ENCODE results near the gene HACE1. TPM values are rescaled to one million over a fixed set of nuclear protein-coding genes. Genes with fewer than 3 reads are reported as not detected.
"Not testable (repeated sequence)": the region's sequence is repeated elsewhere in the genome, so short reads cannot be mapped to it uniquely, and the experiment has no call there.

HACE1 gene
- total RNA-seq, 2 experiments from 2014 or later, result 21.6 to 22.4 TPM

DNA sequence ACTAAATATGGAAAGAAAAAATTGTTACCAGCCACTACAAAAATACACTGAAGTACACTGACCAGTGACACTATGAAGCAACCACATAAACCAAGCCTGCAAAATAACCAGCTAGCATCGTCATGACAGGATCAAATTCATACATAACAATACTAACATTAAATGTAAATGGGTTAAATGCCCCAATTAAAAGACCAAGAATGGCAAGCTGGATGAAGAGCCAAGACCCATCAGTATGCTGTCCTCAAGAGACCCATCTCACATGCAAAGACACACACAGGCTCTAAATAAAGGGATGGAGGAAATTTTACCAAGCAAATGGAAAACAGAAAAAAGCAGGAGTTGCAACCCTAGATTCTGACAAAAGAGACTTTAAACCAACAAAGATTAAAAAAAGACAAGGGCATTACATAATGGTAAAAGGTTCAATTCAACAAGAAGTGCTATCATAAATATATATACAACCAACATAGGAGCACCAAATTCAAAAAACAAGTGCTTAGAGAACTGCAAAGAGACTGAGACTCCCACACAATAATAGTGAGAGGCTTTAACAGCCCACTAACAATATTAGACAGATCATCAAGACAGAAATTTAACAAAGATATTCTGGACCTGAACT, 104.8 kb downstream of the HACE1 start:
- H3K9me3 Mint-ChIP-seq, result peaks cover 26% of the 10 kb centered on the region
- no peak overlapping the region for H3K4me3 Mint-ChIP-seq
- no peak for DNase-seq
- CTCF ChIA-PET, result interaction anchor here (0.6 kb wide), 1 partner anchor 700 kb away, joined by 3 read pairs; no protein-coding TSS in a partner anchor
- no peaks in the 10 kb centered on the region for H3K4me1 Mint-ChIP-seq
- no peak overlapping the region for H3K27ac Mint-ChIP-seq
- no peaks in the 10 kb centered on the region for H3K27me3 Mint-ChIP-seq
- POLR2A ChIA-PET, result interaction anchor here (0.6 kb wide), 1 partner anchor 150 kb away, joined by 4 read pairs; no protein-coding TSS in a partner anchor
- peaks cover 63% of the 10 kb centered on the region for H3K36me3 Mint-ChIP-seq (ENCODE audit: low read depth)

DNA sequence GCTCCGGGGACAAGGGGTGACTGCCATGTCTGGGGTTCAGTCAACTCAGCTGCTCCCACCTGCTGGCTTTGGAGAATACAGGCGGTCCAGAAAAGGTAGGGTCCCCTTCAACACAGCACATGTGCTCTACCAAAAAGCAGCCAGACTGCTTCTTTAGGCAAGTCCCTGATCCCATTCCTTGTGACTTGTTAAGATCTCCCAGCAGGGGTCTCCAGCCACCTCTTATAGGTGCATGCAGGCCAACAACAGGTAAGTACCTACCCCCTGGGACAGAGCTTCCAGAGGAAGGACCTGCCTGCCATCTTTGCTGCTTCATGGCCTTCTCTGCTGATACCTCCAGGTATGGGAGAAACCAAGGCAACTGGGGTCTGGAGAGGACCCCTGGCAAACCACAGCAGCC, 106.5 kb downstream of the HACE1 start:
- no peak for DNase-seq
- ChIA-PET POLR2A (no interaction called here), CTCF (no interaction called here)
- no peaks in the 10 kb centered on the region for H3K27me3 Mint-ChIP-seq
- H3K27ac Mint-ChIP-seq, result no peak overlapping the region
- H3K9me3 Mint-ChIP-seq, result peaks cover 23% of the 10 kb centered on the region
- no peaks in the 10 kb centered on the region for H3K4me1 Mint-ChIP-seq
- H3K36me3 Mint-ChIP-seq (ENCODE audit: low read depth), result peaks cover 47% of the 10 kb centered on the region
- no peak overlapping the region for H3K4me3 Mint-ChIP-seq

DNA sequence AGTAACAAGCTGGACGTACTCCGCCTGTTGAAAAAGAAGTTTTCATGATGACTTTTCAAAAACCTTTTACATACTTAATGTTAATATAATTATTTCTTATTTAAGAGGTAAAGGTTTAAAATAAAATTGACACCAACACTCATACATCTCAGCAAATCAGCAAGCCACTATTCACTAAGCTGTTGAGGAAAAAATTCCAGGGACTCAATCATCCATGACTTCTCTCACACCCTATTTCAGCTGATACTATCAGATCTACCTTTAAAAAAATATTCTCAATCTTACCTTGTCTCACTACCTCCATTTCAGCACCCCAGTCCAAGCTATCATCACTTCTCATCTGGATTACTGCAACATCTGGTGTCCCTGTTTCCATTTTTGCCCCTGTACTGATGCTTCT, 109.3 kb downstream of the HACE1 start:
- DNase-seq, result no peak
- CTCF ChIA-PET, result no interaction called here
- Mint-ChIP-seq H3K4me1 (no peaks in the 10 kb centered on the region), H3K9me3 (peaks cover 12% of the 10 kb centered on the region), H3K27ac (no peak overlapping the region), H3K4me3 (no peak overlapping the region), H3K27me3 (no peaks in the 10 kb centered on the region), H3K36me3 (ENCODE audit: low read depth) (peaks cover 22% of the 10 kb centered on the region)
- POLR2A ChIA-PET, result no interaction called here

DNA sequence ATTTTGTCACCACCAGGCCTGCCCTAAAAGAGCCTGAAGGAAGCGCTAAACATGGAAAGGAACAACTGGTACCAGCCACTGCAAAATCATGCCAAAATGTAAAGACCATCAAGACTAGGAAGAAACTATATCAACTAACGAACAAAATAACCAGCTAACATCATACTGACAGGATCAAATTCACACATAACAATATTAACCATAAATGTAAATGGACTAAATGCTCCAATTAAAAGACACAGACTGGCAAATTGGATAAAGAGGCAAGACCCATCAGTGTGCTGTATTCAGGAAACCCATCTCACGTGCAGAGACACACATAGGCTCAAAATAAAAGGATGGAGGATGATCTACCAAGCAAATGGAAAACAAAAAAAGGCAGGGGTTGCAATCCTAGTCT, 120.6 kb downstream of the HACE1 start:
- DNase-seq; H3K36me3 Mint-ChIP-seq (ENCODE audit: low read depth); CTCF ChIA-PET; POLR2A ChIA-PET; H3K4me3 Mint-ChIP-seq; H3K27ac Mint-ChIP-seq; H3K4me1 Mint-ChIP-seq; H3K9me3 Mint-ChIP-seq; H3K27me3 Mint-ChIP-seq: not testable (repeated sequence)

DNA sequence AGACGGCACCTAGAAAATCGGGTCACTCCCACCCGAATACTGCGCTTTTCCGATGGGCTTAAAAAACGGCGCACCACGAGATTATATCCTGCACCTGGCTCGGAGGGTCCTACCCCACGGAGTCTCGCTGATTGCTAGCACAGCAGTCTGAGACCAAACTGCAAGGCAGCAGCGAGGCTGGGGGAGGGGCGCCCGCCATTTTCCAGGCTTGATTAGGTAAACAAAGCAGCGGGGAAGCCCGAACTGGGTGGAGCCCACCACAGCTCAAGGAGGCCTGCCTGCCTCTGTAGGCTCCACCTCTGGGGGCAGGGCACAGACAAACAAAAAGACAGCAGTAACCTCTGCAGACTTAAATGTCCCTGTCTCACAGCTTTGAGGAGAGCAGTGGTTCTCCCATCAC, 122.2 kb downstream of the HACE1 start:
- POLR2A ChIA-PET; DNase-seq; H3K4me3 Mint-ChIP-seq; H3K4me1 Mint-ChIP-seq; H3K36me3 Mint-ChIP-seq (ENCODE audit: low read depth); H3K27ac Mint-ChIP-seq; H3K9me3 Mint-ChIP-seq; H3K27me3 Mint-ChIP-seq; CTCF ChIA-PET: not testable (repeated sequence)

DNA sequence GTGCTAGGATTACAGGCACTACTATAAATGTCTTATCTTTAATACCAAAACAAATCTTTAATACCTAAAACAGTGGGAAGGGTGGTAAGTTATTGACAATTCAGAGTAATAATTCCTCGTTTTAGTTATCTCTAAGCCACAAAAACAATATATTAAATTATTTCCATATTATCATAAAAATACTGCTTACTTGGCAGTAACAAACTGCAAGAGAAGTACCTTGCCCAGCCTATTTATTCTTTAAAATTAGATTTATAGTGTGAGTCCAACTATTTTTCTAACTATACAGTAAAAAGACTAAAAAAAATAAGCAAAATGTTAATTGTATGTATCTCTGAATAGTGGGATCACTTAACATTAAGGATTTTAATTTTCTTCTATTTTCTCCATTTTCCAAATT, 123.2 kb downstream of the HACE1 start:
- POLR2A ChIA-PET, result no interaction called here
- Mint-ChIP-seq H3K27ac (no peak overlapping the region), H3K4me3 (no peak overlapping the region), H3K36me3 (ENCODE audit: low read depth) (peaks cover 11% of the 10 kb centered on the region), H3K4me1 (no peaks in the 10 kb centered on the region), H3K9me3 (no peaks in the 10 kb centered on the region), H3K27me3 (no peaks in the 10 kb centered on the region)
- CTCF ChIA-PET, result no interaction called here
- DNase-seq, result no peak

DNA sequence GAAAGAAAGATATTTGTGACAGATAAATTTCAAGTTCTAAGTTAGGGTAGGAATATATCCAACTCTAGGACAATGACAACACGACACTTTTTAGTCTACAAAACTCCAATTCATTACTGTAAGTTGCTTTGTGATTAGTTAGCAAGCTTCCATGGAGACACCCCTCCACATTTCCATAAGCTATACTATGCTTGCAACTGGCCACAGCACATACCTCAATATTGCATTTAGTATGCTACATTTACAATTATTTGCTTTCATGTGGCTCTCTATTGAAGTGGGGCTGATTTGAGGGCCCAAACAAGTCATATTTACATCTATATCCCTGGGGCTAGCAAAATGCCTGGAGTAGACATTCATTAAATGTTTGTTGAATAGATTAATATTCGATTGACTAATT, 129.3 kb downstream of the HACE1 start:
- H3K27me3 Mint-ChIP-seq, result no peaks in the 10 kb centered on the region
- no peak overlapping the region for H3K4me3 Mint-ChIP-seq
- H3K27ac Mint-ChIP-seq, result no peak overlapping the region
- no peak for DNase-seq
- H3K4me1 Mint-ChIP-seq, result no peaks in the 10 kb centered on the region
- ChIA-PET CTCF (no interaction called here), POLR2A (no interaction called here)
- H3K36me3 Mint-ChIP-seq (ENCODE audit: low read depth), result peaks cover 7% of the 10 kb centered on the region
- no peaks in the 10 kb centered on the region for H3K9me3 Mint-ChIP-seq

DNA sequence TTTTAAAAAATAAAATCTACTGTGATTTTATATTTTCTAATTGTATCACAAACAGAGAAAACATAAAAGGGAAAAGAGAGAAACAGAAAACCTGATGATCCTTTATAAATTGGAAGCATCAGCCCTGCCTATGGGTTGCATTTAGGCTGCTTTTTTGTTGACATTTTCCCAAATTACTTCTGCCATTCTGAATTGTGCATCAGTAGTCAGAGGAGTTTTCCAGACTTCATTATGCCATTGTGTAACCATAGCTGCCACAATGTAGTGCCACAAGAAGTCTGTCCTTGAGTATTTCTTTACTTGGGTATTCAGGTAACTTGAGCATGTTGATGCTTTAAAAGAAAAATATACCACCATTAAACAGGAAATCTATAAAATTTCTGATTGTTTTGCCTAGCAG, 130.3 kb downstream of the HACE1 start:
- H3K36me3 Mint-ChIP-seq (ENCODE audit: low read depth), result peaks cover 7% of the 10 kb centered on the region
- ChIA-PET CTCF (no interaction called here), POLR2A (no interaction called here)
- H3K27ac Mint-ChIP-seq, result no peak overlapping the region
- H3K9me3 Mint-ChIP-seq, result no peaks in the 10 kb centered on the region
- no peak overlapping the region for H3K4me3 Mint-ChIP-seq
- H3K27me3 Mint-ChIP-seq, result no peaks in the 10 kb centered on the region
- H3K4me1 Mint-ChIP-seq, result no peaks in the 10 kb centered on the region
- no peak for DNase-seq

DNA sequence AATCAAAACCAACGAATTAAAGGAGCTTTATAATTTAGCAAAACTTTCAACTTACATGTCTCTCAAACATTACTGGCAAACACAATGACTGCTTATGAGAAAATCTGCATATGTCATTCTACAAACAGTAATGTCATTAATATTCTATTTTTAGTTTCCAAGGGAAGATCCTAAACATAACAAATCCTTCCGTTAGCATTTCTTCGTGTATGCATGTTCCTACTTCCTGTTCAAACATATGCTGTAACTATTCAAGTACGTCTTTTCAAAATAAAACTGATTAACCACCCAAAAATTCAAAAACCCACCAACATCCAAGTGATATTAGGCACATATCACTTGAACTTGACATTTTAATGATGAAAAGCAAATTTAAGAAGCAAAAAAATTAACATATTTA, 131.3 kb downstream of the HACE1 start:
- Mint-ChIP-seq H3K4me3 (no peak overlapping the region), H3K36me3 (ENCODE audit: low read depth) (peaks cover 7% of the 10 kb centered on the region), H3K27me3 (no peaks in the 10 kb centered on the region), H3K9me3 (no peaks in the 10 kb centered on the region), H3K4me1 (no peaks in the 10 kb centered on the region), H3K27ac (no peak overlapping the region)
- no peak for DNase-seq
- ChIA-PET POLR2A (no interaction called here), CTCF (no interaction called here)

DNA sequence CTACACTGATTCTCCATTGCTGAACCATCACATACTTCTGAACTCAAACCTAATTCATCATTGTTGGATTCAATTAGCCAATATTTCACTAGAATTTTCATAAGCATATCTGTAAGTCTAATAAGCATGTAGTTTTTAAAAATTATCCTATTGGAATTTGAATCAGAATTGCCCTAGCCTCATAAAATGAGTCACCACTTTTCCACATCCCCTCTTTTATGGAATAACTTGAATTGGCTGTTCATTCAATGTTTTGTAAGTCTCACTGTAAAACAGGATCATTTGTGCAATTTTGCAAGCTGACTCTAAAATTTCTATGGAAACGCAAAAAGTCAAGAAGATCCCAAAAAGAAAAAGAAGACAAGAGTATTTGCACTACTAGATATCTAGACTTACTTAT, 141.0 kb downstream of the HACE1 start:
- no peak overlapping the region for H3K4me3 Mint-ChIP-seq
- no peak overlapping the region for H3K27ac Mint-ChIP-seq
- no peak for DNase-seq
- no peaks in the 10 kb centered on the region for H3K9me3 Mint-ChIP-seq
- H3K27me3 Mint-ChIP-seq, result no peaks in the 10 kb centered on the region
- POLR2A ChIA-PET, result no interaction called here
- H3K4me1 Mint-ChIP-seq, result no peaks in the 10 kb centered on the region
- H3K36me3 Mint-ChIP-seq (ENCODE audit: low read depth), result no peaks in the 10 kb centered on the region
- CTCF ChIA-PET, result no interaction called here

DNA sequence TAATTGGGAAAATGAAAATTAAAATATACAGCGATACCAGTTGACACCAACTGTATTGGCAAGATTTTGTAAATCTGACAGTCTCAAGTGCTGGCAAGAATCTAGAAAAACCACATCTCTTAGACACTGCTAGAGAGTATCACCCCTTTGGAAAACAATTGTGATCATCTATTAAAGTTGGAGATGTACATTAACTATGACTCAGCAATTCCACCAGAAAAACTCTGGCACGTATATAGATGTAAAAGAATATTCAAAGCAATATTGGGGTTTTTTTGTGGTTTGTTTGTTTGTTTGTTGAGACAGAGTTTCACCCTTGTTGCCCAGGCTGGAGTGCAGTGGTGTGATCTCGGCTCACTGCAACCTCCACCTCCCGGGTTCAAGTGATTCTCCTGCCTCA, 142.9 kb downstream of the HACE1 start:
- H3K4me3 Mint-ChIP-seq, result no peak overlapping the region
- POLR2A ChIA-PET, result no interaction called here
- H3K27ac Mint-ChIP-seq, result no peak overlapping the region
- H3K36me3 Mint-ChIP-seq (ENCODE audit: low read depth), result no peaks in the 10 kb centered on the region
- CTCF ChIA-PET, result no interaction called here
- H3K9me3 Mint-ChIP-seq, result no peaks in the 10 kb centered on the region
- no peaks in the 10 kb centered on the region for H3K27me3 Mint-ChIP-seq
- no peak for DNase-seq
- no peaks in the 10 kb centered on the region for H3K4me1 Mint-ChIP-seq

DNA sequence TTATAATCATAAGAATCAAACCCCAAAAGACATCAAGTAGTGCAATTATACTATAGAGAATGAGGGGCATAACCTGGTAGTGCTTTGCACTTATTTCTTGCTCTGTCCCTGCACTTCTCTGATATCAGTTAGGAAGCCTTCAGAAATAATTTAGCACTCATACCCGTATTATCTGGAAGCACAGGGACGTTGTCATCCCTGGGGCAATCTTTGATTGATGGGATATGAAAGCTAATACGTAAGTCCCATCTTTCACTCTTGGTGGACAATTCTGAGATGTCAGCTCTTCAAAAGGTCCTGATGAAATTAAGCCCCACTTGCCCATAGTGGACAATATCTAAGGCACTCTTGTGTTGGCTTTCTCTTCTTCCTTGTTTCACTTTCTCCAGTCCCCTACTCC, 144.9 kb downstream of the HACE1 start:
- ChIA-PET CTCF (no interaction called here), POLR2A (no interaction called here)
- Mint-ChIP-seq H3K27me3 (no peaks in the 10 kb centered on the region), H3K27ac (no peak overlapping the region), H3K4me3 (no peak overlapping the region), H3K4me1 (no peaks in the 10 kb centered on the region), H3K9me3 (no peaks in the 10 kb centered on the region), H3K36me3 (ENCODE audit: low read depth) (no peaks in the 10 kb centered on the region)
- no peak for DNase-seq

DNA sequence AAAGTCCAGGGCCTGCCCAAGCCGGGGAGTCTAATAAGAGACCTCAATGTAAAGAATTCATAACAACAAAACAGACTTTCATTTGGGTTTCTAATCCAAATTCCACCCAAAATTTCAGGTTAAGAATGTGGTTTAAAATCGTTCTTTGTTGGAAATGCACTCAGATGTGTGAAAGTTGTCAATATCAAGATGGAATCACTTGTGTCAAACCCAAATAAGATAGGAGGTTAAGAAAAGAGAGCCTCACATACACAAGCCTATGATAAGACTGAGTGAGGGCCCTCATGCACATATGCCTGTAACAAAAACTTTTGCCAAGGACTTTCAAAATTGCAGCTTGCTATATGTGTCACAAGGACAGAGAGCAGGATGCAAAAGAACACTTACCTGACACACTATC, 145.7 kb downstream of the HACE1 start:
- Mint-ChIP-seq H3K9me3 (peaks cover 5% of the 10 kb centered on the region), H3K4me3 (no peak overlapping the region), H3K36me3 (ENCODE audit: low read depth) (no peaks in the 10 kb centered on the region), H3K4me1 (no peaks in the 10 kb centered on the region), H3K27me3 (no peaks in the 10 kb centered on the region), H3K27ac (no peak overlapping the region)
- DNase-seq, result no peak
- ChIA-PET POLR2A (no interaction called here), CTCF (no interaction called here)

DNA sequence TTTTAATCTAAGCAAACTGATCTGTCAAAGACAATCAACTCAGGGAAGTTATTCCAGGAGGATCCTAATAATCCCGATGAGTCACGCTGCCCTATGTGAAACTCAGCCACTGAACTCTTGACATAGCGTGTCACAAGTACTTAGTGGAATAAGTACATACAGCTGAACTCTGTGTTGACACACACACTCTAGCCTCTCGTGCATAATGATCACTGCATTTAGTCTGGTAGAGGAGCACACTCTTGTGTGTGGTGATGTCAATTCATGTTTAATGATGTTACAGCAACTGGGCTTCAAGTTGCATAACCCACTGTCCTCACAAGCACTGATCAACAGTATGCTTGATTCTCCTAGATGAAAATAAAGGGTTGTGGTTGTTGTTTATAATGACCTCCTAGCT, 148.3 kb downstream of the HACE1 start:
- H3K4me1 Mint-ChIP-seq, result peaks cover 2% of the 10 kb centered on the region
- no peak for DNase-seq

More for the DNA sequence above, 148.3 kb downstream of the HACE1 start:
- H3K9me3 Mint-ChIP-seq, result peaks cover 10% of the 10 kb centered on the region
- no peak overlapping the region for H3K27ac Mint-ChIP-seq
- peaks cover 3% of the 10 kb centered on the region for H3K36me3 Mint-ChIP-seq (ENCODE audit: low read depth)
- H3K27me3 Mint-ChIP-seq, result no peaks in the 10 kb centered on the region
- H3K4me3 Mint-ChIP-seq, result no peak overlapping the region
- CTCF ChIA-PET, result no interaction called here
- POLR2A ChIA-PET, result no interaction called here
